ENCODE measurements around the gene TBC1D3D.
"Not testable (repeated sequence)": the region's sequence is repeated elsewhere in the genome, so short reads cannot be mapped to it uniquely, and the experiment has no call there.

The TBC1D3D gene

GRCh38 chr17:38003676-38004075, at the start of gene TBC1D3D:
Gene TBC1D3D, plus strand, starts transcription at chr17:38003976. Its CDS starts 1,585 bp downstream, at chr17:38005561.
- not testable (repeated sequence) for DNase-seq (ENCODE audit: low read depth)

- not testable (repeated sequence) for DNase-seq (ENCODE audit: low read depth)
Measured at GRCh38 chr17:37988960-37989359, 14.8 kb upstream of the TBC1D3D start, which contains the start of gene TBC1D3L. Gene TBC1D3L, minus strand, starts transcription at chr17:37989060. Its CDS starts 1,540 bp downstream, at chr17:37987520.

All from activated gamma-delta T cell treated with anti-CD3 and anti-CD28 coated beads, Interleukin-2, amount 50 U/mL, for 16 hours (primary cell).